Fibroblast of lung (primary cell): ENCODE results near the gene GABRB2. TPM values are rescaled to one million over a fixed set of nuclear protein-coding genes. Genes with fewer than 3 reads are reported as not detected.

Experiments used
- DNase-seq, 2 donors: peaks; one replicate each; pipeline versions ENCODE4 v3.0.0 to v3.0.0-alpha.2; 2010; ENCODE audit warnings: low read depth in 2 of 2
- H2AFZ ChIP-seq: 2 replicates; pipeline ENCODE4 v1.5.1; 2012; ENCODE audit warnings: low read length, control low read depth, inconsistent platforms
- H3K27ac ChIP-seq: 2 replicates; pipeline ENCODE4 v1.5.1; 2011; ENCODE audit warnings: low read length, control low read depth; ENCODE audit not compliant: insufficient read depth
- H3K27me3 ChIP-seq: 2 replicates; pipeline ENCODE4 v1.5.1; 2011; ENCODE audit warnings: mild to moderate bottlenecking, low read length; ENCODE audit not compliant: control insufficient read depth, insufficient read depth
- H3K36me3 ChIP-seq: 2 replicates; pipeline ENCODE4 v1.5.1; 2011; ENCODE audit warnings: low read length; ENCODE audit not compliant: control insufficient read depth, insufficient read depth
- H3K4me1 ChIP-seq: 2 replicates; pipeline ENCODE4 v1.5.1; 2011; ENCODE audit warnings: low read length; ENCODE audit not compliant: control insufficient read depth, insufficient read depth; ENCODE audit errors: extremely low read depth
- H3K4me2 ChIP-seq: 2 replicates; pipeline ENCODE4 v1.5.1; 2011; ENCODE audit warnings: low read length, control low read depth; ENCODE audit not compliant: insufficient read depth; ENCODE audit errors: extremely low read depth
- H3K4me3 ChIP-seq, 4 experiments: fragments of 200-600 bp in 1 of 4; sonication (generic) in 1 of 4; replicated peaks in 1 of 4; 2 replicates each; pipeline ENCODE4 v1.5.1; 2011 to 2016; ENCODE audit warnings: low read length in 4 of 4, low read depth in 3 of 4, mild to moderate bottlenecking in 3 of 4, control low read depth in 2 of 4, inconsistent platforms in 1 of 4, mixed read lengths in 1 of 4; ENCODE audit not compliant: insufficient read depth in 1 of 4; ENCODE audit errors: control extremely low read depth in 1 of 4
- H3K79me2 ChIP-seq: 2 replicates; pipeline ENCODE4 v1.5.1; 2012; ENCODE audit warnings: mild to moderate bottlenecking, low read length, inconsistent platforms; ENCODE audit not compliant: control insufficient read depth, insufficient read depth
- H3K9ac ChIP-seq: 2 replicates; pipeline ENCODE4 v1.5.1; 2011; ENCODE audit warnings: mild to moderate bottlenecking, low read length, control low read depth; ENCODE audit not compliant: insufficient read depth
- H3K9me3 ChIP-seq: 2 replicates; pipeline ENCODE4 v1.5.1; 2012; ENCODE audit warnings: low read depth, low read length; ENCODE audit not compliant: control insufficient read depth, insufficient read depth
- H4K20me1 ChIP-seq: 2 replicates; pipeline ENCODE4 v1.5.1; 2011; ENCODE audit warnings: low read length; ENCODE audit not compliant: control insufficient read depth, insufficient read depth; ENCODE audit errors: extremely low read depth
- EZH2 ChIP-seq: IDR thresholded peaks from 2 replicates; pipeline ENCODE4 v1.5.1; 2012; ENCODE audit warnings: low read length, control low read depth, mild to moderate bottlenecking; ENCODE audit errors: missing control alignments
- polyA plus RNA-seq, 2 donors: library from polyadenylated mRNA; depleted of rRNA in 1 of 2; stranded (reverse) in 1 of 2; unstranded in 1 of 2; fragments of >200 nt; gene quantifications; 2 replicates each; pipeline ENCODE4 v1.2.1, GENCODE V29; 2011 to 2012; ENCODE audit warnings: missing spikeins in 1 of 2
- total RNA-seq: library from RNA; depleted of rRNA; stranded (reverse); fragments of >200 nt; gene quantifications from 2 replicates; pipeline ENCODE4 v1.2.1, GENCODE V29; 2014
- TF ChIP-seq, protein P1 (sequence below), 2 donors: IDR thresholded peaks in 1 of 2; conservative IDR thresholded peaks in 1 of 2; 1 replicate in 1 of 2; 2 replicates in 1 of 2; pipeline ENCODE4 v1.5.1; 2011 to 2012; ENCODE audit warnings: low read length in 2 of 2, control low read depth in 1 of 2, inconsistent platforms in 1 of 2, low read depth in 1 of 2, mild to moderate bottlenecking in 1 of 2

Gene GABRB2
- total and polyA plus RNA-seq, 2 donors (not counting 1 experiment from before 2014, with no cell fraction given), result under 0.01 to 0.01 TPM

DNA sequence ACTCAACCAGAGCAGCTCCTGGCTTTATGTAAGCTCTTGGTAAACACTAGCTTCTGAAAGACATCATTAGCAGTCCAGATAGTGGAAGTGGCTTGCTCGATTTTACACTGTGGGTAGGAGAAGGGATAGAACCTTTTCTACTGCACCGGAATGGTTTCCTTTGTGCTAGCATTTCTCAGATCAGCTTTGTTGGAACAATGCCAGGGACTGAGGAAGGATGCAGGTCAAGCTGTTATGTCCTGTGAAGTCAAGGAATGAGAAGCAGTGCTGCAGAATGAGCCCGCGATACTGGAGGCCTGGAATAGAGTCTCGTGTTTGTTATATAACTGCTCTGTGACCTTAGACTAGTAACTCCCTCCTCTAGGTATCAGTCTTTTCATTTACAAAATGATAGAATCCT is 233.6 kb downstream of the GABRB2 start:
- Histone ChIP-seq H3K4me2 (no peak overlapping the region), H2AFZ (no peak overlapping the region), H3K27ac (no peak overlapping the region), H3K79me2 (no peaks in the 10 kb centered on the region), H3K9me3 (no peaks in the 10 kb centered on the region), H3K4me1 (no peaks in the 10 kb centered on the region), H3K27me3 (no peaks in the 10 kb centered on the region), H3K4me3 (no peak overlapping the region), H4K20me1 (no peaks in the 10 kb centered on the region), H3K36me3 (no peaks in the 10 kb centered on the region), H3K9ac (no peak overlapping the region)
- TF ChIP-seq, protein P1, sequence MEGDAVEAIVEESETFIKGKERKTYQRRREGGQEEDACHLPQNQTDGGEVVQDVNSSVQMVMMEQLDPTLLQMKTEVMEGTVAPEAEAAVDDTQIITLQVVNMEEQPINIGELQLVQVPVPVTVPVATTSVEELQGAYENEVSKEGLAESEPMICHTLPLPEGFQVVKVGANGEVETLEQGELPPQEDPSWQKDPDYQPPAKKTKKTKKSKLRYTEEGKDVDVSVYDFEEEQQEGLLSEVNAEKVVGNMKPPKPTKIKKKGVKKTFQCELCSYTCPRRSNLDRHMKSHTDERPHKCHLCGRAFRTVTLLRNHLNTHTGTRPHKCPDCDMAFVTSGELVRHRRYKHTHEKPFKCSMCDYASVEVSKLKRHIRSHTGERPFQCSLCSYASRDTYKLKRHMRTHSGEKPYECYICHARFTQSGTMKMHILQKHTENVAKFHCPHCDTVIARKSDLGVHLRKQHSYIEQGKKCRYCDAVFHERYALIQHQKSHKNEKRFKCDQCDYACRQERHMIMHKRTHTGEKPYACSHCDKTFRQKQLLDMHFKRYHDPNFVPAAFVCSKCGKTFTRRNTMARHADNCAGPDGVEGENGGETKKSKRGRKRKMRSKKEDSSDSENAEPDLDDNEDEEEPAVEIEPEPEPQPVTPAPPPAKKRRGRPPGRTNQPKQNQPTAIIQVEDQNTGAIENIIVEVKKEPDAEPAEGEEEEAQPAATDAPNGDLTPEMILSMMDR (conservative IDR thresholded peaks at IDR 0.05 in 1 of 2, IDR thresholded peaks at IDR 0.05 in 1 of 2; ENCODE audit: low read depth in 1 of 2, low read length in 2 of 2), result no peak
- no peak for TF ChIP-seq EZH2
- DNase-seq, result no peak

DNA sequence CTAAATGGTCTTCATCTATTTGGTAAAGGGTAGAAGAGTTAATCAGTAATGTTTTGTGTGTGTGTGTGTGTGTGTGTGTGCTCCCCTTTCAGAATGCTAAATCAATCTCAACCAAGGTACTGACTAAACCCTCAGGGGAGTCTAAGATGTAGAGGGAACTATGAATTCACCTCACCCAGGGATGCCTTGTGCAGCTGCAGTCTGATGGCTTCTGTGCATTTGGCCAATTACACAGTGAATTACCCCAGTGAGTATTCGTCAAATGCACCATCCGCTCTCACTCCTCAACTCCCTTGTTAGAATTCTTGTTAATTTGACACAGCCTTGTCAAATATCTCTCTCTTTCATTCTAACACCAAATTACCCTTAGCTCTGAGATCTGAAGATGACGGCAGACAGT is 234.6 kb downstream of the GABRB2 start:
- no peak for TF ChIP-seq EZH2
- TF ChIP-seq, protein P1 (conservative IDR thresholded peaks at IDR 0.05 in 1 of 2, IDR thresholded peaks at IDR 0.05 in 1 of 2; ENCODE audit: low read depth in 1 of 2, low read length in 2 of 2), result no peak
- Histone ChIP-seq H3K27me3 (no peaks in the 10 kb centered on the region), H3K36me3 (no peaks in the 10 kb centered on the region), H3K9ac (no peak overlapping the region), H3K27ac (no peak overlapping the region), H3K9me3 (no peaks in the 10 kb centered on the region), H3K4me1 (no peaks in the 10 kb centered on the region), H3K4me3 (no peak overlapping the region), H3K4me2 (no peak overlapping the region), H2AFZ (no peak overlapping the region), H3K79me2 (no peaks in the 10 kb centered on the region), H4K20me1 (no peaks in the 10 kb centered on the region)
- DNase-seq, result no peak

DNA sequence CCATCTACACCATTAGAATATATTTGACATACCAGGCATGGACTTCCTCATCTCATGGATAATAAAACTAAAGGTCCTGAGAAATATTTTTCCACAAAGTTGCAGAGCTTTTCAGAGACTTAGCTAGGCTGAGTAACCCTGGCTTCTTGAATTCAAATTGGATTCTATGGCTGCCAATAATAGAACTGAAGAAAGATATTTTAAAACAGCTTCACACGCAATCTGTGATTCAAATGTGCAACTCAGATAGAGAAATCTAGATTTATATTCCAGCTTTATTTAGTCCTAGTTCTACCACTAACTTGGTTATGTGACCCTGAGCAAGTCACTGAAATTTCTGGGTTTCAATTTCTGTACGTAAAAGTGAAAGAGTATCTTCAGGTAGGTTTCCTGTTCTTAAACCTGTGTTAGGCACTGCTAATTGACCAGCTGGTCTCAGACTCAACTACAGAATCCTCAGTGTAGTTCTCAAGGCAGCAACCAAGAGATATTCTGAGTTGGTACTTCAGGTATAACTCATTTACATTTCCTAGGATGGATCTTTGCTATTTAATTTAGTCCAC is 235.3 kb downstream of the GABRB2 start:
- Histone ChIP-seq H3K27me3 (no peaks in the 10 kb centered on the region), H3K9me3 (no peaks in the 10 kb centered on the region), H3K4me1 (no peaks in the 10 kb centered on the region), H3K4me2 (no peak overlapping the region), H3K4me3 (no peak overlapping the region), H2AFZ (no peak overlapping the region), H3K36me3 (no peaks in the 10 kb centered on the region), H3K79me2 (no peaks in the 10 kb centered on the region), H4K20me1 (no peaks in the 10 kb centered on the region), H3K27ac (no peak overlapping the region), H3K9ac (no peak overlapping the region)
- DNase-seq, result no peak
- TF ChIP-seq, protein P1 (conservative IDR thresholded peaks at IDR 0.05 in 1 of 2, IDR thresholded peaks at IDR 0.05 in 1 of 2; ENCODE audit: low read depth in 1 of 2, low read length in 2 of 2), result no peak
- TF ChIP-seq EZH2, result no peak
